K562 (cell line): ENCODE results near the gene COQ9. TPM values are rescaled to one million over a fixed set of nuclear protein-coding genes. Genes with fewer than 3 reads are reported as not detected.

ENCODE experiments used
- ATAC-seq: fragments of 200-7000 bp; cut with Tn5 transposase; 3 replicates; pipeline ENCODE4 v1.9.1; 2020; ENCODE audit warnings: moderate library complexity
- BruUV-seq: library from RNA; stranded (reverse); fragments of 400-500 nt; replicated peaks from 2 replicates; lab custom pipeline; 2021; lab: Mats Ljungman, UMichigan
- CTCF ChIA-PET: fragments of 300-600 bp; formaldehyde crosslinking; extraction: SDS; loops from one replicate; lab custom pipeline; 2021; ENCODE audit warnings: low intra/inter-chr PET ratio; lab: Yijun Ruan, JAX
- POLR2A ChIA-PET: fragments of 300-600, 350-650 bp; sonication (Branson Sonifier 250); formaldehyde crosslinking; extraction: SDS; loops from one replicate; lab custom pipeline; 2021; ENCODE audit warnings: antibody characterized with exemption, inconsistent platforms; lab: Yijun Ruan, JAX
- DNase-seq, 4 experiments: peaks; one replicate each; pipeline versions ENCODE4 v3.0.0 to v3.0.0-alpha.2; 2011 to 2018; ENCODE audit warnings: low spot score in 3 of 4, mixed read lengths in 3 of 4; ENCODE audit errors: extremely low read depth in 1 of 4
- FAIRE-seq: peaks from 2 replicates; lab custom pipeline; 2011; peaks lifted over from hg19 to GRCh38; lab: Jason Lieb, UNC
- H2AFZ ChIP-seq: 2 replicates; pipeline ENCODE4 v1.6.0; 2011; ENCODE audit warnings: low read depth, low read length, control low read depth, inconsistent platforms
- H3K27ac ChIP-seq: fragments of 200-600 bp; 3 replicates; pipeline ENCODE4 v1.8.0; 2011; ENCODE audit warnings: low read depth, mild to moderate bottlenecking, control low read depth, inconsistent platforms, low read length, moderate library complexity, mixed read lengths; ENCODE audit errors: extremely low read depth
- H3K27me3 ChIP-seq, 2 experiments: fragments of 300-600 bp in 1 of 2; 2 replicates in 1 of 2; 3 replicates in 1 of 2; pipeline versions ENCODE4 v1.6.0 to v1.8.0; 2011; ENCODE audit warnings: inconsistent platforms in 2 of 2, low read length in 2 of 2, mild to moderate bottlenecking in 1 of 2, mixed read lengths in 1 of 2, moderate library complexity in 1 of 2; ENCODE audit not compliant: control insufficient read depth in 2 of 2, insufficient read depth in 2 of 2
- H3K36me3 ChIP-seq: fragments of 300-600 bp; 3 replicates; pipeline ENCODE4 v1.8.0; 2011; ENCODE audit warnings: mild to moderate bottlenecking, low read length, inconsistent platforms; ENCODE audit not compliant: control insufficient read depth, insufficient read depth
- H3K4me1 ChIP-seq, 2 experiments: fragments of 200-600 bp in 1 of 2; replicated peaks in 1 of 2; 2 replicates in 1 of 2; 3 replicates in 1 of 2; pipeline versions ENCODE4 v1.5.1 to v1.8.0; 2011; ENCODE audit warnings: inconsistent platforms in 2 of 2, low read length in 2 of 2, mild to moderate bottlenecking in 1 of 2, mixed read lengths in 1 of 2, moderate library complexity in 1 of 2; ENCODE audit not compliant: control insufficient read depth in 2 of 2, insufficient read depth in 2 of 2
- H3K4me2 ChIP-seq: 2 replicates; pipeline ENCODE4 v1.6.1; 2011; ENCODE audit warnings: low read length, control low read depth, inconsistent platforms, mixed read lengths; ENCODE audit not compliant: insufficient read depth
- H3K4me3 ChIP-seq: fragments of 200-600 bp; sonication (generic), shearing (Covaris generic); 2 replicates; pipeline ENCODE4 v1.5.1; 2016; ENCODE audit warnings: control low read depth, inconsistent platforms
- H3K79me2 ChIP-seq: fragments of 200-600 bp; 3 replicates; pipeline ENCODE4 v1.8.0; 2011; ENCODE audit warnings: low read length, inconsistent platforms; ENCODE audit not compliant: control insufficient read depth, insufficient read depth
- H3K9ac ChIP-seq, 2 experiments: 2 replicates each; pipeline versions ENCODE4 v1.6.0 to v1.6.1; 2011; ENCODE audit warnings: low read depth in 2 of 2, low read length in 2 of 2, control low read depth in 1 of 2, inconsistent platforms in 1 of 2, mild to moderate bottlenecking in 1 of 2, mixed read lengths in 1 of 2; ENCODE audit not compliant: insufficient read depth in 1 of 2
- H3K9me1 ChIP-seq: one replicate; pipeline ENCODE4 v1.6.0; 2011; ENCODE audit warnings: inconsistent platforms, mild to moderate bottlenecking, low read length, moderate library complexity; ENCODE audit not compliant: control insufficient read depth, insufficient read depth
- H3K9me3 ChIP-seq: replicated peaks from 2 replicates; pipeline ENCODE4 v1.5.1; 2011; ENCODE audit warnings: low read depth, low read length, inconsistent platforms; ENCODE audit not compliant: control insufficient read depth, insufficient read depth
- H4K20me1 ChIP-seq: replicated peaks from 2 replicates; pipeline ENCODE4 v1.6.1; 2011; ENCODE audit warnings: low read length, inconsistent platforms, mixed read lengths; ENCODE audit not compliant: control insufficient read depth, insufficient read depth
- CREM ChIP-seq: IDR thresholded peaks from 2 replicates; pipeline ENCODE4 v1.6.1; 2014; ENCODE audit warnings: antibody characterized with exemption, low read depth
- CTBP1 ChIP-seq: fragments of 450-650 bp; IDR thresholded peaks from 2 replicates; pipeline ENCODE4 v1.6.1; 2016; ENCODE audit warnings: borderline replicate concordance
- E2F6 ChIP-seq, 2 experiments: IDR thresholded peaks; 2 replicates each; pipeline ENCODE4 v1.6.1; 2011; ENCODE audit warnings: borderline replicate concordance in 1 of 2, control low read depth in 1 of 2, low read depth in 1 of 2, low read length in 1 of 2, mild to moderate bottlenecking in 1 of 2, mixed read lengths in 1 of 2, moderate library complexity in 1 of 2; ENCODE audit not compliant: insufficient read depth in 1 of 2, insufficient read length in 1 of 2, poor library complexity in 1 of 2, severe bottlenecking in 1 of 2; ENCODE audit errors: extremely low read depth in 1 of 2
- ETV5 ChIP-seq: sonication (generic); formaldehyde crosslinking; IDR thresholded peaks from 2 replicates; pipeline ENCODE4 v1.4.0; 2020; ENCODE audit warnings: low read depth, mild to moderate bottlenecking, missing genetic modification reagents
- KDM5B ChIP-seq: fragments of 200-600 bp; sonication (generic); IDR thresholded peaks from 2 replicates; pipeline ENCODE4 v1.6.1; 2012; ENCODE audit warnings: low read depth, mild to moderate bottlenecking, moderate library complexity, low read length, control low read depth, inconsistent platforms; ENCODE audit not compliant: insufficient replicate concordance
- L3MBTL2 ChIP-seq: fragments of 450-650 bp; IDR thresholded peaks from 2 replicates; pipeline ENCODE4 v1.6.1; 2016; ENCODE audit warnings: mild to moderate bottlenecking, moderate library complexity
- MAZ ChIP-seq, 2 experiments: fragments of 450-650 bp in 1 of 2; sonication (generic) in 1 of 2; formaldehyde crosslinking; IDR thresholded peaks in 1 of 2; conservative IDR thresholded peaks in 1 of 2; 2 replicates each; pipeline versions ENCODE4 v1.4.0 to v1.5.0; 2020; ENCODE audit warnings: mild to moderate bottlenecking in 1 of 2, missing genetic modification reagents in 1 of 2
- MYC ChIP-seq, 2 experiments: fragments of 250-450 bp in 1 of 2; sonication (Bioruptor Pico) in 1 of 2; IDR thresholded peaks; 2 replicates each; pipeline versions ENCODE4 v1.5.1 to v1.6.1; 2012 to 2021; ENCODE audit warnings: low read depth in 2 of 2, borderline replicate concordance in 1 of 2, improper control_type of control experiment in 1 of 2, low read length in 1 of 2, mild to moderate bottlenecking in 1 of 2, moderate library complexity in 1 of 2
- NRF1 ChIP-seq, 2 experiments: fragments of 450-650 bp; IDR thresholded peaks in 1 of 2; conservative IDR thresholded peaks in 1 of 2; 2 replicates each; pipeline ENCODE4 v1.6.1; 2014; ENCODE audit warnings: mild to moderate bottlenecking in 2 of 2
- POLR2A ChIP-seq: fragments of 450-650 bp; conservative IDR thresholded peaks from 2 replicates; pipeline ENCODE4 v1.6.1; 2016
- RAD21 ChIP-seq, 2 experiments: fragments of 250-450 bp in 1 of 2; fragments of 450-650 bp in 1 of 2; sonication (Bioruptor Pico) in 1 of 2; formaldehyde crosslinking in 1 of 2; IDR thresholded peaks in 1 of 2; conservative IDR thresholded peaks in 1 of 2; 2 replicates each; pipeline versions ENCODE4 v1.4.0 to v1.8.0; 2020 to 2022; ENCODE audit warnings: mild to moderate bottlenecking in 2 of 2, moderate library complexity in 1 of 2
- RCOR1 ChIP-seq, 2 experiments: IDR thresholded peaks; 2 replicates each; pipeline ENCODE4 v1.6.1; 2012; ENCODE audit warnings: low read depth in 2 of 2, low read length in 2 of 2, borderline replicate concordance in 1 of 2, improper control_type of control experiment in 1 of 2
- SAFB2 ChIP-seq: fragments of 200-400 bp; formaldehyde crosslinking; IDR thresholded peaks from 2 replicates; pipeline ENCODE4 v1.6.1; 2018; ENCODE audit warnings: borderline replicate concordance, low read length, low read depth, moderate library complexity; ENCODE audit not compliant: severe bottlenecking
- TAF1 ChIP-seq: IDR thresholded peaks from 2 replicates; pipeline ENCODE4 v1.6.1; 2011; ENCODE audit warnings: mild to moderate bottlenecking, low read length, moderate library complexity; ENCODE audit not compliant: insufficient read depth, control insufficient read depth, severe bottlenecking; ENCODE audit errors: extremely low read depth
- ZBTB7A ChIP-seq: IDR thresholded peaks from 2 replicates; pipeline ENCODE4 v1.6.1; 2011; ENCODE audit warnings: low read depth, mild to moderate bottlenecking, low read length, moderate library complexity, borderline replicate concordance; ENCODE audit not compliant: control insufficient read depth
- WGBS: fragments of 100-300 bp; shearing (Covaris generic); methylation state at CpG from one replicate; pipeline ENCODE4 v1.1.6; 2016; ENCODE audit warnings: low coverage, mixed read lengths; ENCODE audit not compliant: insufficient coverage; ENCODE audit errors: missing lambda C conversion rate; 5-methylcytosine and 5-hydroxymethylcytosine counted together
- in situ Hi-C: fragments of 300-500 bp; cut with MboI; formaldehyde crosslinking; loops from 4 replicates; pipeline ENCODE4 v1.15.0; 2018; ENCODE audit warnings: inconsistent platforms, mixed read lengths
- intact Hi-C: fragments of 100-400 bp; cut with micrococcal nuclease; formaldehyde crosslinking; loops from 2 replicates; pipeline ENCODE4 v1.14.2; 2022
- polyA plus RNA-seq, 8 experiments: library from polyadenylated mRNA; depleted of rRNA in 4 of 8; stranded (reverse) in 5 of 8; unstranded in 3 of 8; fragments of >200 nt; fragmentation: Nextera tagmentation in 2 of 8; fragmentation: Illumina TruSeq in 1 of 8; extraction: Ambion mirVana in 2 of 8; extraction: Trizol in 1 of 8; gene quantifications; 2 replicates each; pipeline versions ENCODE4 v1.2.1 to v1.2.3, GENCODE V29; 2011 to 2014; ENCODE audit warnings: inconsistent platforms in 1 of 8, missing spikeins in 1 of 8
- total RNA-seq, 7 experiments: library from RNA; depleted of rRNA in 6 of 7; stranded (reverse); fragments of >200 nt in 6 of 7; fragmentation: Illumina TruSeq in 2 of 7; extraction: Trizol in 2 of 7; gene quantifications; 2 replicates each; pipeline versions ENCODE4 v1.2.1 to v1.2.3, GENCODE V29; 2011 to 2021; ENCODE audit warnings: low replicate concordance in 1 of 7
- TF ChIP-seq, protein P1 (sequence below): conservative IDR thresholded peaks from 2 replicates; pipeline ENCODE4 v1.6.1; 2011; ENCODE audit warnings: low read depth, mild to moderate bottlenecking, low read length; ENCODE audit not compliant: control insufficient read depth

Gene COQ9
- total and polyA plus RNA-seq, 9 of the 15 experiments (the other 6 are each of a cell fraction or from before 2014, with no cell fraction given) = 35.0 to 139 (median 71.4) TPM

GRCh38 chr16:57479976-57480753 is 32.9 kb downstream of the COQ9 start:
- ChIA-PET CTCF (no interaction called here), POLR2A (interaction anchor here (0.7 to 1.1 kb wide), 2 partner anchors 18 to 49 kb away, joined by 3 to 6 read pairs; partner anchors contain the start of gene POLR2C)
- peak; percentile 76 to 85 (median 80) for DNase-seq
- 16% methylated on average over 15 of the region's 15 CpGs for WGBS
- H2AFZ ChIP-seq = peak overlapping the region; percentile 80
- FAIRE-seq = peak; percentile 88
- H3K27me3 ChIP-seq = no peaks in the 10 kb centered on the region
- peaks cover 27 to 61% of the 10 kb centered on the region in 2 experiments for H3K4me1 ChIP-seq
- peak overlapping the region; percentile 15; the same call in 1 of the 3 replicates for H3K27ac ChIP-seq
- no peaks in the 10 kb centered on the region for H3K9me1 ChIP-seq
- ATAC-seq = peak; percentile 82
- H3K4me3 ChIP-seq = no peak overlapping the region
- no peaks in the 10 kb centered on the region for H3K36me3 ChIP-seq
- BruUV-seq = no TSS peak
- no peaks in the 10 kb centered on the region for H3K79me2 ChIP-seq
- in situ Hi-C loops (loop anchor here (5.0 kb wide), 1 partner anchor 37 kb away; no protein-coding TSS in a partner anchor), intact Hi-C loops (no loop called here)
- H3K9ac ChIP-seq = peak overlapping the region; percentile 26 to 83; a peak in 2 of 4 replicates
- H4K20me1 ChIP-seq = no peaks in the 10 kb centered on the region
- H3K9me3 ChIP-seq = no peaks in the 10 kb centered on the region
- H3K4me2 ChIP-seq = peak overlapping the region; percentile 58
- TF ChIP-seq KDM5B (peak; percentile 41), TAF1 (peak; percentile 25), RCOR1 (IDR thresholded peaks at IDR 0.05; ENCODE audit: borderline replicate concordance in 1 of 2, low read depth in 2 of 2, low read length in 2 of 2) (0 out of 4 replicates have a peak, but pooled peaks of 1 of the 2 experiments have one; percentile 6), CREM (peak; percentile 17; the same call in 1 of the 2 replicates), SAFB2 (no peak), ZBTB7A (peak; percentile 34; the same call in 1 of the 2 replicates), CTBP1 (0 out of 2 replicates have a peak, but pooled peaks have one; percentile 13), NRF1 (conservative IDR thresholded peaks at IDR 0.05 in 1 of 2, IDR thresholded peaks at IDR 0.05 in 1 of 2) (peak; percentile 57 to 59; a peak in 3 of 4 replicates), POLR2A (peak; percentile 34), ETV5 (peak; percentile 55; the same call in 1 of the 2 replicates), MAZ (CRISPR knock-in tag; conservative IDR thresholded peaks at IDR 0.05 in 1 of 2, IDR thresholded peaks at IDR 0.05 in 1 of 2) (peak in 1 of 2 experiments; percentile 40; a peak in 1 of 4 replicates), L3MBTL2 (peak; percentile 85), RAD21 (CRISPR knock-in tag; conservative IDR thresholded peaks at IDR 0.05 in 1 of 2, IDR thresholded peaks at IDR 0.05 in 1 of 2) (no peak), E2F6 (IDR thresholded peaks at IDR 0.05; ENCODE audit: borderline replicate concordance in 1 of 2, extremely low read depth in 1 of 2, insufficient read depth in 1 of 2, insufficient read length in 1 of 2, low read depth in 1 of 2, low read length in 1 of 2, poor library complexity in 1 of 2, severe bottlenecking in 1 of 2) (peak in 1 of 2 experiments; percentile 66), MYC (IDR thresholded peaks at IDR 0.05; ENCODE audit: low read depth, low read length) (peak; percentile 41; the same call in 1 of the 2 replicates), MYC (CRISPR knock-in tag; IDR thresholded peaks at IDR 0.05; ENCODE audit: borderline replicate concordance, low read depth) (no peak)
- TF ChIP-seq, protein P1, sequence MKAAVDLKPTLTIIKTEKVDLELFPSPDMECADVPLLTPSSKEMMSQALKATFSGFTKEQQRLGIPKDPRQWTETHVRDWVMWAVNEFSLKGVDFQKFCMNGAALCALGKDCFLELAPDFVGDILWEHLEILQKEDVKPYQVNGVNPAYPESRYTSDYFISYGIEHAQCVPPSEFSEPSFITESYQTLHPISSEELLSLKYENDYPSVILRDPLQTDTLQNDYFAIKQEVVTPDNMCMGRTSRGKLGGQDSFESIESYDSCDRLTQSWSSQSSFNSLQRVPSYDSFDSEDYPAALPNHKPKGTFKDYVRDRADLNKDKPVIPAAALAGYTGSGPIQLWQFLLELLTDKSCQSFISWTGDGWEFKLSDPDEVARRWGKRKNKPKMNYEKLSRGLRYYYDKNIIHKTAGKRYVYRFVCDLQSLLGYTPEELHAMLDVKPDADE = no peak
